Measurements from ENCODE around the gene FPGS. TPM values are rescaled to one million over a fixed set of nuclear protein-coding genes. Genes with fewer than 3 reads are reported as not detected.
"Not testable (repeated sequence)": the region's sequence is repeated elsewhere in the genome, so short reads cannot be mapped to it uniquely, and the experiment has no call there.

The FPGS gene
- total RNA-seq, 1 donor from 2014 or later, result 18.3 TPM

GRCh38 chr9:127832248-127832647 lies 29.6 kb downstream of the FPGS start:
- no peak for FAIRE-seq
- no peak for DNase-seq (ENCODE audit: low spot score in 2 of 2)

- no peak for FAIRE-seq
- DNase-seq (ENCODE audit: low spot score in 2 of 2), result no peak
Observed at GRCh38 chr9:127833555-127833954, 30.9 kb downstream of the FPGS start.

GRCh38 chr9:127835991-127836516 lies 33.4 kb downstream of the FPGS start:
- DNase-seq (ENCODE audit: low spot score in 2 of 2) (no peak), FAIRE-seq (no peak)

- not testable (repeated sequence) for FAIRE-seq
Observed at GRCh38 chr9:127836561-127836960, 33.9 kb downstream of the FPGS start.

GRCh38 chr9:127837346-127837745 lies 34.7 kb downstream of the FPGS start:
- no peak for FAIRE-seq

More at GRCh38 chr9:127836561-127836960, 33.9 kb downstream of the FPGS start:
- not testable (repeated sequence) for DNase-seq (ENCODE audit: low spot score in 2 of 2)

GRCh38 chr9:127838375-127839078 lies 35.8 kb downstream of the FPGS start:
- FAIRE-seq (no peak), DNase-seq (ENCODE audit: low spot score in 2 of 2) (peak in 1 of 2 donors; percentile 64)

More at GRCh38 chr9:127837346-127837745, 34.7 kb downstream of the FPGS start:
- DNase-seq (ENCODE audit: low spot score in 2 of 2), result no peak

GRCh38 chr9:127841087-127841835 lies 38.6 kb downstream of the FPGS start:
- no peak for FAIRE-seq
- DNase-seq (ENCODE audit: low spot score in 2 of 2), result no peak

GRCh38 chr9:127844821-127845359 lies 42.2 kb downstream of the FPGS start:
- DNase-seq (ENCODE audit: low spot score in 2 of 2) (no peak), FAIRE-seq (no peak)

- FAIRE-seq; DNase-seq (ENCODE audit: low spot score in 2 of 2): not testable (repeated sequence)
Observed at GRCh38 chr9:127845619-127846018, 42.9 kb downstream of the FPGS start.

- DNase-seq (ENCODE audit: low spot score in 2 of 2) (no peak), FAIRE-seq (no peak)
Observed at GRCh38 chr9:127846443-127847177, 43.9 kb downstream of the FPGS start.

- DNase-seq (ENCODE audit: low spot score in 2 of 2) (no peak), FAIRE-seq (no peak)
Observed at GRCh38 chr9:127847178-127847510, 44.5 kb downstream of the FPGS start.

GRCh38 chr9:127847833-127848755 lies 45.4 kb downstream of the FPGS start:
- DNase-seq (ENCODE audit: low spot score in 2 of 2), result no peak
- FAIRE-seq, result no peak

GRCh38 chr9:127848756-127849504 lies 46.2 kb downstream of the FPGS start:
- no peak for FAIRE-seq

GRCh38 chr9:127850286-127850830 lies 47.7 kb downstream of the FPGS start:
- FAIRE-seq, result no peak
- no peak for DNase-seq (ENCODE audit: low spot score in 2 of 2)

More at GRCh38 chr9:127848756-127849504, 46.2 kb downstream of the FPGS start:
- DNase-seq (ENCODE audit: low spot score in 2 of 2), result no peak

GRCh38 chr9:127852829-127853228 lies 50.1 kb downstream of the FPGS start:
- FAIRE-seq, result no peak
- DNase-seq (ENCODE audit: low spot score in 2 of 2), result no peak

- FAIRE-seq, result no peak
Observed at GRCh38 chr9:127853312-127854183, 50.9 kb downstream of the FPGS start.

GRCh38 chr9:127854184-127854806 lies 51.6 kb downstream of the FPGS start, which contains the start of gene ENG:
Gene ENG (minus strand): TSS chr9:127854658. CDS start chr9:127854355, 303 bp downstream.
- no peak for DNase-seq (ENCODE audit: low spot score in 2 of 2)
- no peak for FAIRE-seq

More at GRCh38 chr9:127853312-127854183, 50.9 kb downstream of the FPGS start:
- DNase-seq (ENCODE audit: low spot score in 2 of 2), result no peak

Measured in frontal cortex (tissue), 4 donors.